HG03432 (cell line): ENCODE measurements around the gene CLDN18.
A peak's percentile ranks its signal among the peaks of the same experiment; 100 is the strongest.

Experiments used
- ATAC-seq: cut with Tn5 transposase; IDR thresholded peaks from one replicate; pipeline ENCODE4 v1.9.1; 2021; ENCODE audit warnings: mild to moderate bottlenecking, moderate library complexity; ENCODE audit not compliant: unreplicated experiment

The CLDN18 gene

GRCh38 chr3:138060792-138061191, 50.8 kb downstream of the CLDN18 start:
- ATAC-seq = peak; percentile 70

- ATAC-seq = no peak
These were observed 52.1 kb downstream of the CLDN18 start for GRCh38 chr3:138062037-138062436.

- no peak for ATAC-seq
These were observed 52.7 kb downstream of the CLDN18 start for GRCh38 chr3:138062626-138063025.

GRCh38 chr3:138063416-138063815, 53.5 kb downstream of the CLDN18 start:
- ATAC-seq = no peak

GRCh38 chr3:138065949-138066348, 56.0 kb downstream of the CLDN18 start:
- peak; percentile 7 for ATAC-seq

- ATAC-seq = peak; percentile 87
These were observed 56.4 kb downstream of the CLDN18 start for GRCh38 chr3:138066383-138066782.

- ATAC-seq = no peak
These were observed 57.0 kb downstream of the CLDN18 start for GRCh38 chr3:138066972-138067371.

GRCh38 chr3:138068046-138068445, 58.1 kb downstream of the CLDN18 start:
- no peak for ATAC-seq

- peak; percentile 76 for ATAC-seq
These were observed 58.7 kb downstream of the CLDN18 start for GRCh38 chr3:138068579-138069174.

GRCh38 chr3:138070006-138070405, 60.0 kb downstream of the CLDN18 start:
- ATAC-seq = no peak

GRCh38 chr3:138072796-138073195, 62.8 kb downstream of the CLDN18 start:
- no peak for ATAC-seq

GRCh38 chr3:138078096-138078495, 68.1 kb downstream of the CLDN18 start:
- ATAC-seq = no peak

GRCh38 chr3:138078901-138079344, 69.0 kb downstream of the CLDN18 start:
- ATAC-seq = no peak

- no peak for ATAC-seq
These were observed 69.9 kb downstream of the CLDN18 start for GRCh38 chr3:138079901-138080300.

- ATAC-seq = no peak
These were observed 71.6 kb downstream of the CLDN18 start for GRCh38 chr3:138081371-138082084.

GRCh38 chr3:138082085-138082991, 72.4 kb downstream of the CLDN18 start:
- ATAC-seq = no peak

GRCh38 chr3:138082992-138083386, 73.0 kb downstream of the CLDN18 start:
- no peak for ATAC-seq
